ENCODE measurements around the gene HAUS2.
"Not testable (repeated sequence)": the region's sequence is repeated elsewhere in the genome, so short reads cannot be mapped to it uniquely, and the experiment has no call there.

HAUS2 gene

DNA sequence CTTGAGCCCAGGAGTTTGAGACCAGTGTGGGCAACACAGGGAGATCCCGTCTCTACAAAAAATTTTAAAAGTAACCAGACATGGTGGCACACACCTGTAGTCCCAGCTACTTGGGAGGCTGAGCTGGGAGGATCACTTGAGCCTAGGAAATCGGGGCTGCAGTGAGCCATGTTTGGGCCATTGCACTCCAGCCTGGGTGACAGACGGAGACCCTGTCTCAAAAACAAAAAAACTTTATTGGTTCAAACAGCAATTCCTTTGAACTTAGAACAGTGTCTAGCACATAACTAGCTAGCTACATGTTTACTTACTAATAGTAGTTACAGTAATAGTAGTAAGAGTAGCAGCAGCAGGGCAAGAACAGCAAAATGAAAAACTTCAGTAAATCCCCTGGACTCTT is 10.1 kb downstream of the HAUS2 start:
- DNase-seq (ENCODE audit: low read depth, low spot score), result no peak
- no peak overlapping the region for H3K4me3 ChIP-seq (ENCODE audit: low read length)

DNA sequence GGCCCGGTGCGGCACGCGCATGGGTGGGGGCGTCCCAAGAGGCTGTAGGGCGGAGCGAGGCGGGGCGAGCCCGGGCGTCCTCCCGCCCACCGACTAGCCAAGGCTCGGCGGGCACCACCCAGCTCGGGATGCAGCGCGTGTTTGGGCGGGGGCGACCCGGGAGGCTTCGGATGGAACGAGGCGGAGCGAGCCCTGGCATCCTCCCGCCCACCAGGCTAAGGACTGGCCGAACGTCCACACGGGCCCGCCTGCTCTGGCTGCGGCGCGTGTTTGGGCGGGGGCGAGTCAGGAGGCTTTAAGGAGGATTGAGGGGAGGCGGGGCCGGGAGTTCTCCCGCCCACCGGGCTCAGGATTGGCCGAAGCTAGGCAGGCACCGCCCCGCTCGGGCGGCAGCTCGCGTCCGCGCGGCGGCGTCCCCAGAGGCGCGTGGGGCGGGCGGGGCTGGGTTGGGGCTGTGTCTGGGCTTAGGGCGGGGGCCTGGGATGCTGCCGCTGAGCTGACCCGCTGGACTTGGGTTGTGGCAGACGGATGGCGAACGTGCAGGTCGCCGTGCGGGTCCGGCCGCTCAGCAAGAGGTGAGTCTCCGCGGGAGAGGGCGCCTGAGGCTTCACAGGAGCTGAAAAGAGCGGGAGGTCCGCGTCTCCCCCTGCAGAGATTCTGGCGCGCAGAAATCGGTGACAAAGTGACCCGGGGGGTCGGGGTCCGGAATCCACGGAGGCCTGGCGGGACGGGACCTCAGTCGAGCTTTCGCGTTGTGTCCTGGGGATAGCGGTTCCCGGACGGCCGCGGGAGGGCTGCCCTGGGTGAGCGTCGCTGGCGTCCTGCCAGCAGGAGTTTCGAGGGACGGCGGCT is 26.8 kb downstream of the HAUS2 start, which contains the start of gene STARD9:
Gene STARD9 (plus strand): TSS at position 419 of the 852 bp plus-strand sequence. CDS start 110 bp downstream, at position 529.
- peak; percentile 87 for DNase-seq (ENCODE audit: low read depth, low spot score)
- H3K4me3 ChIP-seq (ENCODE audit: low read length), result peak within 1 kb of the TSS; percentile 68

DNA sequence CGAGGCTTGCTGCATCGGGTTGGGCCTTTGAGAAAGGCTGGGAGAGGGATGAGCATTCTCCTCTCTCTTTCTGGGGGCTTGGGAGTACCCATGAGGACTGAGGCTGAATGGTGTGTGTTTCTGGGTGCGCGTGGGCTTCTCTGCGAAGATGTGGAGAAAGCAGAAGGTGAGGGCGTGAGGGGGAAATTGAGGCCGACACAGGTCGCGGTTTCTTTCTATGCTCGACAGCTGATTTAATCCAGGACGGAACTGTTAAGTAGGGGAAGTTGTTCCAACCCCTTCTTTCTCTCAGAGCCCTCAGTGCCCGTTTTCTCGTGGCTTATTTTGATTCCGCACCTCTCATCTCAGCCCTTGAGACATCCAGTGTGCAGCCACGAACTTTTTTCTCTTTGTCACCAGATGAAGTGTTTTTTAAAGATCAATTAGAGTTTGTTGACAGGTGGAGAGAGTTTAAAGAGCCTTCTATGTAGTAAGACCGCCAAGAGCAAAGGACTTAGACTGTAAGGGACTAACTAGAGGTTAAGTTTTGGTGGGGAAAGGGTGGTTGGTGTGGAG is 27.5 kb downstream of the HAUS2 start:
- no peak for DNase-seq (ENCODE audit: low read depth, low spot score)
- H3K4me3 ChIP-seq (ENCODE audit: low read length), result peak overlapping the region; percentile 68

DNA sequence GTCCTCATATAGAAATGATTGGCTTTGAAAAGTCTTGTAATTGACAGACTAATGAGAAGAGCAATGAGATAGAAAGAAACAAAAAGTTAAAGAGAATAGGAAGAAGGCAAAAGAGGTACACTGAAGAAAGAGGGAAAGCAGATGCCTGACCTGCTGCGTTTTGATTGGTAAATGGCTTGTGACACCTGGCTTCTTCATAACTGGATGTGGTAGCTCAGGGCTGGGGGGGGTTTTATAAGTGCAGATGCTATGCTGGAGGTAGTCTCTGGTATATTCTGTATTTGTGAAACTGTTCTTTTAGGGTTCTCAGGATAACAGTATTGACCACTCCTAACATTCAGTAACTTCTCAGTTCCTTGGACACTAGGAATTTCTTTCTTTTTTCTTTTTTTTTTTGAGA is 28.1 kb downstream of the HAUS2 start:
- H3K4me3 ChIP-seq (ENCODE audit: low read length), result no peak overlapping the region
- DNase-seq (ENCODE audit: low read depth, low spot score), result peak; percentile 11

DNA sequence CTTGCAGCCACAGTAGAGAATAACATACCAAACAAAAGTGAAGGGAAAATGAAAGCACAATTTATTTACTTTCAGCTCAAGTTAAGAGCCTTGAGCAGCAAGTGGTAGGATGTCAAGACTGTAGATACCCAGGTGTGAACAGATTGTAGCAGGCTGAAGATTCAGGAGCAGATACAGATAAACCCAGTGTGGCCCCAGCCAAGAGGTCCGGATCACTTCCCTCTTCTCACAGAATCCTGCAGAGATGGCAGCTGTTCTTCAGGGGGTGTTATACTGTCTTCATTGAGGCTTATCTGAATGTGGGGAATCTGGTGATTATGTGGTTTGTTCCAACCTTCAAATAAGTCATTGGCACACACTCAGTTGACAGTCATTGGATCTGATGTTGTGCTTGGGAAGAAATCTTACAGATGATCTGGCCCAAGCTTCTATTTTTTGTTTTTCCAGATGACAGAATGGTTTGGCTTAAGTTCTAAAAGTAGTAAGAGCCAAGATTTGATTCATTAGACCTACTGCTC is 28.9 kb downstream of the HAUS2 start:
- DNase-seq (ENCODE audit: low read depth, low spot score), result no peak
- H3K4me3 ChIP-seq (ENCODE audit: low read length), result no peak overlapping the region

DNA sequence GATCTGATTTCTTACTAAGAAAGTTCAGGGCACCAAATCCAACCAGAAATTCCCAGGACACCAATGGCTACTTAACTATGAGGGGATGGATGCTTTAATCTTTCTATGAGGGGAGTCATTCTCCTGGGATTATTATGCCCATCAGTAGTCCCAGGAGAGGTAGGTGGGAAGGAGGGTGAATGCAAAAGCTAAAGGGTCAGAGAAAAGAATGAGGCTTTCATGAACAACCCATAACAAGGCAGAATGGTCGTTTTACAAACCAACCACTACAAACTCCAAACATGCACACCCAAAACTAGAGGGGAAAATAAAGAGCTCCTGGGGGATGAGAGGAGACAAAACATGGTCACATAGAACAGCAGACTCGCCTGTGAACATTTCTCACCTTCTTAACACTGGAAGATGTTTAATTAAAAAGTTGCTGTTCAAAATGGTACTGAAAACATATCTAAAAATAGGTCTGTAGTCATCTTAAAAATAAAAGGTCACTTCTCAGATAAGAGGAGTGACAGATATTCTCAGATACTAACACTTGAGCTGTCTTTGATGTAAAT is 30.4 kb downstream of the HAUS2 start:
- DNase-seq (ENCODE audit: low read depth, low spot score), result no peak
- H3K4me3 ChIP-seq (ENCODE audit: low read length), result no peak overlapping the region

DNA sequence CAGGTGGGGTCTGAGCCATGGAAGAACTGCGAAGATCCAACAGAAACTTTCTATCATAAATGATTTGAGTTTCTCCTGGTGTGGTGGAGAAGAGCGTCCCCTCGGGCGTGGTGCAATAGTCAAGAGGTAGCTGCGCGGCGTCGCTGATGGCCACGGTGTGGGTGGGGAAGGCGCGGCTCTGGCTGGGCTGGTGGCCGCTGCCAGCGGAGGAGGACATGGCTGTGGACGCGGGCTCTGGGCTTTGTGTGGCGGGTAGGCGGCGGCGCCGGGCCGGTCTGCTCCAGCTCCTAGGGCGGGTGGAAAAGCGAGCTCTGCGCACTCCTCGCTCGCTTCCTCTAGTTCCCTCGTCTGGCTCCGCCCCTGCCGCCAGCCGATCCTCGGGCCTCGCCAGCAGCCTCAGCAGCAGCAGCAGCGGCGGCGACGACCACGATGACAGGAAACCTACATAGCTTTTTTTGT is 32.7 kb downstream of the HAUS2 start:
- DNase-seq (ENCODE audit: low read depth, low spot score), result peak; percentile 67
- peak overlapping the region; percentile 62 for H3K4me3 ChIP-seq (ENCODE audit: low read length)

DNA sequence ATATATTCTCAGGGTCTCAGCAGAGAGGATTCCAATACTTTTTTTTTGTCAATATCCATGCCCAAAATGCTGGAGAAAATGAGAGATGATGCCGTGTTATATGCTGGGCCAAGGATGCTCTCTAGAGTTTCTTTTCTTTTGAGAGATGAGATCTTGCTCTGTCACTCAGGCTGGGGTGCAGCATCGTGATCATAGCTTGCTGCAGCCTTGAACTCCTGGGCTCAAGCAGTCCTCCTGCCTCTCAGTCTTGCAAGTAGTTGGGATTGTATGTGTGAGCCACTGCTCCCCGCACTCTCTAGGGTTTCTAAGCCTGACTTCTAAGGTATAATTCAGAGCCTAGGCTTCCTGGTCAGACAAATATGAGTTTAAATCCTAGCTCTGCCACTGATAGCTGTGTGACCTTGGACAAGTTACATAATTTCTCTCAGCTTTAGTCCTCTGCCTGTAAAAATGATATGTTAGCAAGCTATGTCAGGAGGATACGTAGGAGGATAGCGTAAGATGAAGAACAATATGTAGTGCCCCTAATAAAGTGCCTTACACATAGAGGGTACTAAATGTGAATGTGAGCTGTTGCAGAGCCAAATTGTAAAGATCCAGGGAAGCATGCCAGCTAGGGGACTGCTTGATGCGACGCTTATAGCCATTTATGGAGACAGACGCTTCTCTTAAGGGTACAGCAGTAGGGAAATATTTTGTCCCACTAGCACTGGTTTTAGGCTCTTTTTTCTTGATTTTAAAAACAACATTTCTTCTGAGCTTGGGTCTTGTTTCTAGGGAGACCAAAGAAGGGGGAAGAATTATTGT is 34.1 kb downstream of the HAUS2 start:
- H3K4me3 ChIP-seq (ENCODE audit: low read length), result no peak overlapping the region
- no peak for DNase-seq (ENCODE audit: low read depth, low spot score)

DNA sequence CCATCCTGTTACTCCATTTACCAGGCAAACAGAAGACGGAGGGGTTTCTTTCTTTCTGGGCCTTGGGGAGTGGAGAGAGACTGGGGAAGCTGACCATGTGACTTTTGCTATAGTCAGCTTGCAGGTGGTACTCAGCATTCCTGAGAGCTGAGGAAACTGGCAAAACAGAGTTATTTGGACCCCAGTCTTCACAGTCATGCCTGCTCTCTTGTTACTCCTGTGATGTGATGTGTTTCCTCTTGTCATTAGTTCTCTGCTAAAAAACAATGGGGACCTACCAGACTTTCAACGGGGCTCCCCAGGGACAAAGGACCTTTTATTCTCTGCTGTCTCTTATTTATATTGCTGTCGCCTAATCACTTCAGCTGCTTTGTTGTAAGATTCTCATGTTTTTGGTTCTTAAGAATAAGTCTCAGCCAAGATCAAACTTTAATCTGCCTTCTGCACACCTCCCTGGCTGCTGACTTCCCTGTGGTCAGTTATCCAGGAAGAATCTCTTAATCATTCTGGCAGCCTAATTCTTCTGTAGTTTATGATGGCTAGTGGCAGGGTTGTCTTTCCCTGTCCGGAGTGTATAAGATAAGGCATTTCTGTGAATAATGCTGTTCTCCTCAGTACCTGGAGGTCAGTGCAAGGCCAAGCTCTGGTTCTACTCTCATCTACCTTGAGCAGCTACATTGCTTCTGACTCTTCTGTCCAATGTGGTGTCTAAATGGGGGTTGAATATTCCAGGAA is 35.6 kb downstream of the HAUS2 start:
- no peak overlapping the region for H3K4me3 ChIP-seq (ENCODE audit: low read length)
- no peak for DNase-seq (ENCODE audit: low read depth, low spot score)

DNA sequence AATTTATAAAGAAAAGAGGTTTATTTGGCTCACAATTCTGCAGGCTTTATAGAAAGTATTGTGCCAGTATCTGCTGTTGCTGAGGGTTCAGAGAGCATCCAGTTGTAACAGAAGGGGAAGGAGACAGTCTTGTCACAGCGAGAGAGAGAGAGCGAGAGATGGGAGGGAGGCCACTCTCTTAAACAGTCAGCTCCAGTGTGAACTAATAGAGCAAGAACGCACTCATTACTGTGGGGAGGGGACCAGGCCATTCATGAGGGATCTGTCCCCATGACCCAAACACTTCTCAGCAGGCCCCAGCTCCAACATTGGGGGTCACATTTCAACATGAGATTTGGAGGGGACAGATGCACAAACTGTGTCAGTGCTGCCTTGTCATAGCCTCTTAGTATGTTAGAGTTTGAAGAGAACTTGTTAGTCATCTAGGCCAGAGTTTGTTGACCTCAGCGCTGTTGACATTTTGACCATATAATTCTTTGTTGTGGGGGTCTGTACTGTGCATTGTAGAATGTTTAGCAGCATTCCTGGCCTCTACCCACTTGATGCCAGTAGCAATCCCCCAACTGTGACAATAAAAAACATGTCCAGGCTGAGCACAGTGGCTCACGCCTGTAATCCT is 42.1 kb downstream of the HAUS2 start:
- H3K4me3 ChIP-seq (ENCODE audit: low read length), result no peak overlapping the region
- DNase-seq (ENCODE audit: low read depth, low spot score), result no peak

DNA sequence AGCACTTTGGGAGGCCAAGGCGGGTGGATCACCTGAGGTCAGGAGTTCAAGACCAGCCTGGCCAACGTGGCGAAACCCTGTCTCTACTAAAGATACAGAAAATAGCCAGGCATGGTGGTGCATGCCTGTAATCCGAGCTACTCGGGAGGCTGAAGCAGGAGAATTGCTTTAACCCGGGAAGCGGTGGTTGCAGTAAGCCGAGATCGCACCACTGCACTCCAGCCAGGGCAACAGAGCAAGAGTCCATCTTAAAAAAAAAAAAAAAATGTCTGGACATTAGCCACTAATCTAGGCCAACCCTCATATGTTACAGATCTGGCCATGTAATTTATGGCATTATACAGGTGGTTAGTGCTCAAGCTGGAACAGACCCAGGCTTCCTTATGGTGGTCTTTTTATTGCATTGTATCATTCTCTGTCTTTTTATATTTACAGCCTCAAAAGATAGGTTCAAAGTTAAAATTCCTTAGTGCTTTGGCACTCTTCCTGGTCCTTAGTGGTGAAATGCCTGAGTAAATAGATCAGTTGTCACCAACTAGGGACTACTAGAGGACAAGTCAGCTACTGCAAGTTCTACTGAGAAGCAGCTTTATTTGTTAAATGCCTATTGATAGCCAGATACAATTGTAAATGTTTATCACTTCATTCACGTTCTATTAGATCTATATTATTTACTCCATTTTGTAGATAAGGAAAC is 42.7 kb downstream of the HAUS2 start:
- H3K4me3 ChIP-seq (ENCODE audit: low read length), result no peak overlapping the region
- DNase-seq (ENCODE audit: low read depth, low spot score), result no peak

DNA sequence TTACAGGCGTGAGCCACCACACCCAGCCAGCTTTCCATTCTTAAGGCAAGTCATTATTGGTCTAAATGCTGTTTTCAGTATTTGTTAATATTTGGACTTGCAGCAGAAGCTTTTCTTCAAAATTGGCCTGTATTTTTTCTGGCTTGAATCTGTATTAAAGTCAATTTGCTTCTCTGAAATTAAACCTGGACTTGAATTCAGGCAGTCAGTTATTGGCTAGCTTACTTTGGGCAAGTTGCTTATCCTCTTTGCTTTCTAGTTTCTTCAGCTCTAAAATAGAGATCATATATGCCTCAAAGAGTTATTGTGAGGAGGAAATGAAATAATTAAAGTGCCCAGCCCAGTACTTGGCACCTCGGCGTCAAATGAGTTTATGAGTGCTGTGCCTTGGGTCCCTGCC is 44.1 kb downstream of the HAUS2 start:
- DNase-seq (ENCODE audit: low read depth, low spot score), result no peak
- no peak overlapping the region for H3K4me3 ChIP-seq (ENCODE audit: low read length)

DNA sequence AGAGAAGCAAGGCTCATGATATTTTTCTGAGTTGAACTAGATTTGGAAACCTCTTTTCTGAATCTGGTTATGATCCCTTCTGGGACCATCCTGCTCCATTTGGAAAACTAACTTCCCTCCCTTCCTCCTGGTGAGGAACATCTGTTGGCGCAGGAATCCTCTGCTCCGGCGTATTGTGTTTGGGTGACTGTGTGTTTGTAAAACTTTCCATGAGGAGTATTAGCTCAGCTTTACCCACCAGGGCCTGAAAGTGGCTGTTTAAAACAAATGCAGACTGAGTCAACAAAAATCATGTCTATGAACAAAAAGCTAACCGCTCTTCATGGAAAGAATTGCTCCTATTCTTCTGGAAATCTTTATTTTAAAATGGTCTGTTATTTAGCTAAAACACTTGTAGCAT is 44.5 kb downstream of the HAUS2 start:
- DNase-seq (ENCODE audit: low read depth, low spot score), result no peak

DNA sequence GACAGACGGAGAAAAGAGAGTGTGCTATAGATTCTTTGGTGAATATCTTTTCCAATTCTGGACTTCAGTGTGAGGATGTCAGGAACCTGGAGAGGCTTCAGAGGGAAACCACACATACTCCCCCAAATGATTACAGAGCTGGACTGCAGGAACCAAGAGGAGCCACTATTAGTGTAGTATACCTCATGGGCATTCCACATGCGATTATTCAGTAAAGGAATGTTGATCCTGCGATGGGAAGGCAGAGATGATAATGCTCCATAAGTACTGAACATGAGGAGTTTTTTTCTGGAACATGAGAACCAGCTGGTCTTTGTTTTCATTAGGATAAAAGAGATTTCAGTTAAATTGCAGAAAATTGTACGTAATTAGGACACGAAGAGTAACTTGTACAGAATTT is 45.5 kb downstream of the HAUS2 start:
- H3K4me3 ChIP-seq (ENCODE audit: low read length), result no peak overlapping the region
- no peak for DNase-seq (ENCODE audit: low read depth, low spot score)

More for the DNA sequence above, 44.5 kb downstream of the HAUS2 start:
- H3K4me3 ChIP-seq (ENCODE audit: low read length), result no peak overlapping the region

DNA sequence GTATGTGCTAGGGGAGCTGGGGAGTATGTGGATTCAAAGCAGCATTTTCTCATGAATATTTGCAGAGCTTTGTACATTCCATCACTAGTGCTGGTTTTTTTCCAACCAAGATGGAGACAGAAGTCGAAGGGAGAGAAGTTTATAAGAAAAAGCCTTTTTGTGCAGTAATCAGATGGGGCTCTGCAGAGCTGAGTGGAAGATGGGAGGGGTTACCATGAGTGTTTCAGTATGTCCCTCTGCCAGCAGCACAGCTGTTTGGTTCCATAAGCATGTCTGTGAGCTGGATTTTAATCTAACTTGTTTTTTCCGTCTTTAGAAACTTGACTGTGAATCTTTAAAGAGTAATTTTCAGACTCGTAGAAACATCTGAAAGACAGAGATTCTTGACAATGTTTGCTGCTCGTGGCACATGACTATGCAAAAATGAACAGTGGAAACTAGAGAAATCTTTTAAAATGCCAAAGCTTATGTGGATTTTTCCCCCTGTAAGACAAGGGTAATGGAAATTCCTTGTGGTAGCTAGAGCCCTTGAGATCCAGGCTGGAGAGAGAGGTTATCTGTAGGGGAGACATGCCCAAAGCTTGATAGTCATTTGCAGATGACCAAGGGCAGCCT is 47.1 kb downstream of the HAUS2 start:
- DNase-seq (ENCODE audit: low read depth, low spot score), result no peak
- H3K4me3 ChIP-seq (ENCODE audit: low read length), result no peak overlapping the region

DNA sequence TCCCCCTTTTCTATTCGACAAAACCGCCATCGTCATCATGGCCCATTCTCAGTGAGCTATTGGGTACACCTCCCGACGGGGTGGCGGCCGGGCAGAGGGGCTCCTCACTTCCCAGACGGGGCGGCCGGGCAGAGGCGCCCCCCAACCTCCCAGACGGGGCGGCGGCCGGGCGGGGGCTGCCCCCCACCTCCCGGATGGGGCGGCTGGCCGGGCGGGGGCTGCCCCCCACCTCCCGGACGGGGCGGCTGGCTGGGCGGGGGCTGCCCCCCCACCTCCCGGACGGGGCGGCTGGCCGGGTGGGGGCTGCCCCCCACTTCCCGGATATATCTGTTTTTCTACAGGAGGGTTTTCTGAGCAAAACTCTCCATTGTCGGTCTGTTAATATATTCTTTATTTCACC is 52.7 kb downstream of the HAUS2 start:
- not testable (repeated sequence) for H3K4me3 ChIP-seq (ENCODE audit: low read length); DNase-seq (ENCODE audit: low read depth, low spot score)

DNA sequence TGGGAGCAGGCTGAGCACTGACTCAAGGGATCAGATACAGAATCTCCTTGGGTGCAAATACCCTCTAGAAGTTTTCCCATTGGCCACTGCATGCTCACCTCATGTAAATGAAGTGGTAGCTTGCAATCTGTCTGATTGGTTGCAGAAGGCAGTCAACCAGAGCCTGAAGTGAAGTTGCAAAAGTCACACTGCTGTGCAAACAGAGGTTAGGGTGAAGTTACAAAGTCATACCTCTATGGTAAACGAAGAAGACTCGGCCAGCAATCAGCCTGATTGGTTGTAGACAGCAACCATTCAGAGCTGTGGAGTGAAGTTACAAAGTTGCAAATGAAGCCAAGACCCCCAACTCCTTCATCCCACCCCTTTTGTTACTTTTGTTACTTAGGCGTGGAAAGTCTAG is 53.9 kb downstream of the HAUS2 start:
- H3K4me3 ChIP-seq (ENCODE audit: low read length), result no peak overlapping the region
- DNase-seq (ENCODE audit: low read depth, low spot score), result no peak

Measured in Jurkat, Clone E6-1 (cell line).